Central memory CD4-positive, alpha-beta T cell (primary cell): ENCODE data around the gene ABHD12.

Source experiments
- DNase-seq: peaks from one replicate; pipeline ENCODE4 v3.0.0; 2022

The ABHD12 gene

DNA sequence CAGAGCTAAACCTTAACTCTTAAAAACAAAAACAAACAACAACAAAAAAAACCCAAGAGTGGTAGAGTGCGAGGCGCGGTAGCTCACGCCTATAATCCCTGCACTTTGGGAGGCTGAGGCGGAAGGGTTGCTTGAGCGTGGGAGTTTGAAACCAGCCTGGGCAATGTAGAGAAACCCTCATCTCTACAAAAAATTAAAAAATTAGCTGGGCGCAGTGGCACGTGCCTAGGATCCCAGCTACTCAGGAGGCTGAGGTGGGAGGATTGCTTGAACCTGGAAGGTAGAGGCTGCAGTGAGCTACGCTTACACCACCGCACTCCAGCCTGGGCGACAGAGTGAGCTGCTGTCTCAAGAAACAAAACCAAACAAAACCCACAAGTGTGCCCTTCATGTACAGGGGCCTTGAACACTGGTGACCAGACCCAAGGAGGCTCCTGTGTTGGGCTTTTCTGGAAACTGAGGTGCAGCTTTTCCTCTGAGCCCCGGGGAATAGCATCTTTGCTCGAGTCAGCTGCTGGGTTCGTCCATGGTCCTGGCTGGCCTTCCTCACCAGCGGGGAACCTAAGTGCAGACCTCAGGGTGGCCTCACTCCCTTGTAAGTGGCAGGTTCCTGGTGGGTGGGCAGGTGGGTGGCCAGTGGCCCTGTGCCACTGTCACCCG lies 102.9 kb downstream of the ABHD12 start:
- no peak for DNase-seq

DNA sequence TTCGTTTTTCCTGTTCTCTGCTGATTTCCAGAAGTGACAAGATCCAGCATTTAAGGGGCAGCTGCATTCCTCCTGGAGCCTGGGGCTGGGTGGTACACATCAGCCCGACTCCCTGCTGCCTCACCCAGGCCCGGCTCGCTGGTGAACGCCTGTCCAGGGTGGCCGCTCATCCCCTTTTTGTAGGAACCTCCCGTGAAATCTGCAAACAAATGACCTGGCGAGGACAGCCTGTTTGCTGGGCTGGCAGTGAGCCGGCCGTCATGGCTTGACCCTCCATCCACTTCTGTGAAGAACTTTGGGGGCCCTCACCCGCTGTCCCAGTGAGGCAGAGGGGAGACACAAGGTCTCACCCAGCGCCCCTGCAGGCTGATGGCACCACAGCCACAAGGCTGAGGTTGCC lies 103.7 kb downstream of the ABHD12 start:
- DNase-seq, result no peak

DNA sequence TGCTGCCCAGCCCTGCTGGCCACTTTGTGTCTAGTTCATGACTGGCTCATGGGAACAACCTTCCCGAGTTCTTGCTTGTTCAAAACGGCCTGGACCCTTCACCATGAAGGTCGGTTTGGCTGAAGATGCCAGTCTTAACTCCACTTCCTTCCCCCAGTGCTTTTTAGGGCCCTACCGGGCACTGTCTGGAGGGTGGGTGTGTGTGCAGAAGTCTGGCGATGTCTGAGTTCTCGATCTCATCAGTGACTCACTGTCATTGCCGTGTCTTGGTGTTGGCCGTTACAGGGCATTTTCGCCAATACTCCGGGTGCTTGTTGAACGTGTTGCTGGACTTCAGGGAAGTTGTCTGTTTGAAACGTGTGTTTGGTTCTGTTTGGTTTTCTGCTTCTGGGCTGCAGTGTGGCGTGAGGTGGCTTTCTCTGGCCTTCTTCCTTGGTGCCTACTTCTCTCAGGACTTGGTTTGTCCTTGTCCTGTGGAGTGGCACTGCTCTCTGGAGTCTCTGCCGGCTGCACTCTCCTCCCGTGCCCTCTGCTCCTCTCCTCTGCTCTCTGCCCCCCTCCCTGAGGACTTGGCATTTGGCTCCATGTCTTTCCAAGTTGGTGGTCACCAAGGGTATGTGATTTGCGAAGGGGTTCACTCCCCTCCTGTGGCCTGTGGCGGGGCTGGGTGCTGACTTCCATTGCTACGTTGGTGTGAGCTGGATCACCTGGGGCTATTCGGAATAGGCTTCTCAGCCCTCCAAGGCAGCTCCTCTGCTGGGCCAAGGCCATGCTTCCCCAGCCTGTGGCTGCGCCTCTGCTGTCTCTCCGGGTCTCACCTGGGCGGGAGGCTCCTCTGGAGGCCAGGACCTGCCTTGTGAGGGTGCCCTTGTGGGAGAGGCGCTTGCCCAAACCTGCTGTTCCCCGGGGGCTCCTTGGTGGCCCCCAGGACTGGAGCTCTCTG lies 104.5 kb downstream of the ABHD12 start:
- DNase-seq, result no peak

DNA sequence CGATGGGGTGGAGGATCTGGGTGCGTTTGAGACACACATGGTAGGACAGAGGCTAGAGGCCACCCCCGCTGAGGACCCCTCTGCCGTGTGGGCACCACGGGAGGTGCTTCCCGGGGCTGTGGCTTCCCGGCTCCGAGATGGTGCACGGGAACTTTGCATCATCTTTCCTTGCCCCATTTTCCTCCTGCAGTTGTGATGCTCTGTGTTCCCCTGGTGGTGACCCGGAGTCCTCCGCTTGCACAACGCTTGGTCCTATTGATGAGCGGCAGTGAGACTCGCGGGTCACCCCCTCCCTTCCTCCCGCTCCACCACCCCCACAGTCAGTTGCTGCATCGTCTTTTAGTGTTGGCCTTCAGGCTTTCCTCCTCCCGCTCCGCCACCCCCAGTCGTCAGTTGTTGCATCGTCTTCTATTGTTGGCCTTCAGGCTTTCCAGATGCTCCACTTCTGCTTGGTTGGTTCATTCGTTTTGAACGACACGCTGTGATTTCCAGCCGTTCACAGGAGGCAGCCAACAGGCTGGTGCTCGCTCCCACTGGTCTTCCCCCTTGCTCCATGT lies 105.5 kb downstream of the ABHD12 start:
- DNase-seq, result no peak

DNA sequence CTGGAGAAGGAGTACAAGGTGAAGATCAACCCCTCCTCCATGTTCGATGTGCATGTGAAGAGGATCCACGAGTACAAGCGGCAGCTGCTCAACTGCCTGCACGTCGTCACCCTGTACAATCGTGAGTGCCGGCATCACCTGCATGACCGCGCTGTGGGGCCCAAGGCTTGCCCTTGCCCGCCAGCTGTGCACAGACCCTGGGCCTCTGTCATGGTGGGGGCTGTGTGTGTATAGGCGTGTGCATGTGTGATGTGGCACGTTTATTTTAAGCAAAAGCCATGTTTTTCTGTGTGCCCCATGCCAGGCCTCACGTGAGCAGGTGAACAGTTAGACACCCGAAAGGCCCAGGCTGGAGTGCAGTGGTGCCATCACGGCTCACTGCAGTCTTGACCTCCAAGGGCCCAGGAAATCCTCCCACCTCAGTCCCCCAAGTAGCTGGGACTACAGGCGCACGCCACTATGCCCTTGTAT lies 106.5 kb downstream of the ABHD12 start:
- DNase-seq, result no peak

DNA sequence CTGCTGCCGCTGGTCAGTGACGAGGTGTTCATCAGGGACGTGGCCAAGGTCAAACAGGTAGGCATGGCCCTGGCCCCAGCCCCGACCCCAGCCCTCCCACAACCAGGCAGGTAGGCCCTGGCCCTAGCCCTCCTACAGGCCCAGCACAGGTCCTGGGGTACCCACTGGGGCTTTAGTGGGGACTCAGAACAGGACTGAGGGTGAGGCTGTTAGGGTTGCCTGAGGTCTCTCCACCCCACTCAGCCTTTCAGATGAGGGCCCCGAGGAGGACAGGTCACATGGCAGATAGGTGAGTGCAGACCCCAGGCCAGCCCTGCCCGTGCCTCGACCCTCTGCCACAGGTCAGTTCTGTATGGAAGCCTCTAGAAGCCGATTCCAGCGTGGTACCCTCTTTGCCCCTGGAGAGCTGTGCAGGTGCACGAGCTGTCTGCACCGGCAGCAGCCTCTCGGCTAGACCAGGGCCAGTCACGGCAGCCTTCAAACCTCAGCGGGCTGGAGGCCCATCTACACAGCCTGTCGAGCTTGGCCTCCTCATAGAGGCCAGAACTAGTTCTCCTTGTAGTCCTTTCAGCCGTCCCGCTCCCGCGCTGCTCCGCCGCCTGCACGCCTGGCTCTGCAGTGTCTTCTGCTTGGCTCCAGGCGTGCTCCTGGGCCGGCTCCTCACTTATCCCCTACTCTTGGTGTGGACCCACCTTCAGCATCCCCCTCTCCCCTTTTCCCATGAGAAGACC lies 107.2 kb downstream of the ABHD12 start:
- no peak for DNase-seq

DNA sequence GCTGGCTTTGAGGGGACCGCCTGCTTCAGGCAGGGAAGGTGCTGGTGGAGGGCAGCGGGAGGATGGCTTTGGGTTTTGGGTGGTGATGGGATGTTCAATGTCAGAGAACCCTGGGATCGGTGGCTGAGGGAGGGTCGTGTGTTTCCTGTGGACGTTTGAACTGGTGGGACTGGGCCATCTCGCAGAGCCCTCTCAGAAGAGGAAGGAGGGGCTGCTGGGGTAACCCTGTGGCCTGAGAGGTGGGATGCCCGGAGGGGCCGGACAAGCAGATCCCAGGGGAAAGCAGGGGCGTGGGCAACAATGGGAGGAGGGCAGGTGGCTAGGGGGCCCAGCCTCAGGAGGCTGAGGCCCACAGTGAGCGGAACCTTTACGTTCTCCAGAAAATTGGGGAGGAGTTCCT lies 107.8 kb downstream of the ABHD12 start:
- DNase-seq, result no peak

DNA sequence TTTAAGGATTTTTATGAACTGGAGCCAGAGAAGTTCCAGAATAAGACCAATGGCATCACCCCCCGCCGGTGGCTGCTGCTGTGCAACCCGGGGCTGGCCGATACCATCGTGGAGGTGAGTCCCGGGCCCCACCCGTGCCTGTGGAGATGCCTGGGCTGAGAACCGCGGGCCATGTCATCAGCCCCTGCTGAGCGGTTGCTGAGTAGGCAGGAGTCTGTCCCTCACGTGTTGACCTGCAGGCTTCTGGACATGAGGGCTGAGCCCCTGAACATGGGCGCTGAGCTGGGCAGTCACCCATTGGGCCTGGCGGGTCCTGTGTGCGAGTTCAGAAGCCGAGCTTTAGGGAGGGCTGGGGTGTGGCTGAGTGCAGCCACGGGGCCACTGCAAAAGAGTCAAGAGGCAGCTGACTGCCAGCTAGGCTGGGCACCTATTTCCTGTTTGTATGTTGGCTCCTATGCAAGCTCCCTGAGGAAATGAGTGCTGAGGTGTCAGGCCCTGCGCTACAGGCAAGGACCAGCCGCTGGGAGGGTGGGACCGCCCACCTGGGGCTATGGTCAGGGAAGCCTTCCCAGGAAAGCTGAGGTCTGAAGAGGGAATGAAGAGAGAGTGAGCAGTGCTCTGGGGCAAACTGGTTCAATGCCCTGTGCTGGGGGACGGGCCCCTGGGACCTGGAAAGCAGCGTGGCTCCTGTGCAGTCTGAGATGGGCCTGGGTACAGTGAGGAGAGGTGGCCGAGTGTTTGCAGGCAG lies 108.4 kb downstream of the ABHD12 start:
- no peak for DNase-seq

DNA sequence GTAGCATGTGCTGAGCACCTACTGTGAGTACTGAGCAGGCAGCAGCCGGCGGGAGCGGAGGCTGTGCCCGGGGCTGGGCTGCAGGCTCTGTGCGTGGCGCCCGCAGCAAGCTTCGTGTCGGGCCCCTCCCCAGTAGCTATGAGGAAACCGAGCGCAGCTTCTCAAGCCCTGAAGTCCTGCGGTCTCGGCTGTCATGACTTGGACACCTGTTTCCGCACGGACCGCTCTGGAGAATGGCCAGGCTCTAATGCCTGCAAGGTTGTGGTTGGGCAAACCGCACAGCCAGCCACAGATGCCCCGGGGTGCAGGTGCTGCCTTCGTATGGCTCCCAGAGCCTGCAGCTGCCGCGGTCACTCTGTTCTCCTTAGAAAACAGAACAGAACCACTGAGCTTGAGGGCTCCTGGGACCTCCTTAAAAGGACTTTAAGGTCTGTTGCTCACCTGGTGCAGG lies 109.1 kb downstream of the ABHD12 start:
- DNase-seq, result no peak

DNA sequence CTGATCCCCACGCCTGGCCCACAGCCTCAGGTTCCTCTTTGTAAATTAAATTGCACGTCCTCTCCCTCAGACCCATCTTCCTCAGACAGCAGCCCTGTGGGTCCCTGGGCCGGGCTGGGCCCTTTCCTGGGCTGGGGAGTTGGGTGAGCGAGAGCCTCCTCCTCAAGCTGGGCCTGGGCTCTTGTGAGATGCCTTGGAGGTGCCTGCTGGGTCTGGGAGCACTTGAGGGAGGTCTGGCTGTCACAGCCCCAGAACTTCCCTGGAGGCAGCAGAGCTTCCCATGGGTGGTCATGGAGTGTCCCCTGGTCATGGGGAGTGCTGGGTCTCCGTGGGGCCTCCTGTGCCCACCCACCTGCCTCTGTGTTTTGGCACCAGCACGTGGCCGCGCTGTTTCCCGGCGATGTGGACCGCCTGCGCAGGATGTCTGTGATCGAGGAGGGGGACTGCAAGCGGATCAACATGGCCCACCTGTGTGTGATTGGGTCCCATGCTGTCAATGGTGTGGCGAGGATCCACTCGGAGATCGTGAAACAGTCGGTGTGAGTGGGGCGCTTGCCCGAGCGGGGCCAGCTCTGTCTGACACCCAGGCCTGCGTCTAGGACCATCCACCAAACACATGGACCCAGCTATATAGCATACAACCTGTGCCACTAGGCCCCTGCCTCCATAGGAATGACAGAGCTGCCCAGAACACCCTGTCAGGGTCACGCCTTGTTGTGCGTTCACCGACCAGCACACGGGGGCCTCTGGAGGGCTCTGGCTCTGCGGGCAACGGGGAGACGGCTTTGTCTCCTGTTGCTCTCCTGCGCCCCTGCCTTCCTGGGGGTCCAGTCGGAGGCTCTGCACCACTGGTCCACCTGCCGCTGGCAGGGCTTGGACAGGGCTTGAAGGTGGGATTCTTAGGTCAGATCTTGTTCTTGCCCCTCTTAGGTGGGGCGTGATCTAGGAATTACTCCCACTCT lies 109.8 kb downstream of the ABHD12 start:
- DNase-seq, result no peak

DNA sequence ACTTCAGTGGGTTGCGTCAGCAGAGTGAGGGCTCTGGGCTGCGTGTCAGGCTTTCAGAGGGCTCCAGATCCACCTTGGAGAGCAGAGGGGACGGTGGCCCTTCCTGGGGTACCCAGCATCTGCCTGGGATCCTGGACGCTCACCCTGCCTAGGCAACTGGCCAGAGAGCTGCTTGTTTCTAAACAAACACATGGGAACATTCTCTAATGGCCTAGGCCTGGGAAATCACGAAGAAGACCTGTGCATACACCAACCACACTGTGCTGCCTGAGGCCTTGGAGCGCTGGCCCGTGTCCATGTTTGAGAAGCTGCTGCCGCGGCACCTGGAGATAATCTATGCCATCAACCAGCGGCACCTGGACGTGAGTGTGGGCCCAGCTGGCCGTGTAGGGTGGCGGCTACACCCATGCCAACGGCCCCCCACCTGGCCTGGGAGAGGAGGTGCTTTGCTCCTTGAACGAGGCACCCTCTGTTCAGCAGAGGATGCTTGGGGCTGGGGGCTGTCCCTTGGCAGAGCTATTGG lies 110.5 kb downstream of the ABHD12 start:
- no peak for DNase-seq

DNA sequence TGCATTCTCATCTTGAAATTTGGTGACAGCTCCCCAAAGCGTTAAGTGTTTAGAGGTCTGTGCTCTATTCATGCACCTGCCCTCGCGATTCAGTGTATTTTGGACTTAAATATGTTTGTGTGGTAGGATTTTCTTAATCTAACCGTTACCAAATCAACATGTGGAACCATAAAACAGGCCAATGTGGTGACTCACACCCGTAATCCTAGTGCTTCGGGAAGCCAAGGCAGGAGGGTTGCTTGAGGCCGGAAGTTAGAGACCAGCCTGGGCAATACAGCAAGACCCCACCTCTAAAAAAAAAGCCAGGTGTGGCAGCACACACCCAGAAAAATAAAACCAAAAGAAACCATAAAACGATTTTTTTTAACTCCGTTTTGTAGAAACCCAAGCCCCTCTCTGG lies 111.2 kb downstream of the ABHD12 start:
- no peak for DNase-seq

DNA sequence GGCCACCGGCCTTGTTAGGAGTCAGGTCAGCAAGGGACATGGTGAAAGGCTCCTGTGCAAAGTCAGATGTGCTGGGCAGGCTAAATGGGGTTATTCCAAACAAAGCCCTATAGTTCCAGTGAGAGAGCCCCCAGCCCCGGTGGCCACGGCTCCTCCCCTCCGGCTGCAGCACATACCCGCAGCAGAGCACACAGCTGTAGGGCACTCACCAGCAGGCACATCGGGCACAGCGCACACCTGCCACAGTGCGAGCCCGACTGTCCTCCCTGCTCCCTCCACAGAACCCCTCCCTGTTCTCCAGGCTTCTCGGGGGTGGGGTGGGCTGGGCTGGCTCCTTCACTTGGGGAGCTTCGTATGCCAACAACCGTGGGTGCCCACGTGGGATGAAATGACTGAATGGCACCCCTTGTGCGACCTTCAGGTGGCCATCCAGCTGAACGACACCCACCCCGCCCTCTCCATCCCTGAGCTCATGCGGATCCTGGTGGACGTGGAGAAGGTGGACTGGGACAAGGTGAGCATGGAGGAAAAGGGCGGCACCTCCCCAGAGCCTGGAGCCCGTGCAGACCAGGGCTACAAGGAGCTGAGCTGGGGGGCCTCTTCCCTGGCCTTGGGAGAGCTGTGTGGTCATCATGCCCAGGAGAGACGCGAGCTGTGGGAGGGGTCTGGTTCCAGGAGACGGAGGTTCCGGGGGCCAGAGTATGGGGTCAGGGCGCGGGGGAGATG lies 111.8 kb downstream of the ABHD12 start:
- no peak for DNase-seq

DNA sequence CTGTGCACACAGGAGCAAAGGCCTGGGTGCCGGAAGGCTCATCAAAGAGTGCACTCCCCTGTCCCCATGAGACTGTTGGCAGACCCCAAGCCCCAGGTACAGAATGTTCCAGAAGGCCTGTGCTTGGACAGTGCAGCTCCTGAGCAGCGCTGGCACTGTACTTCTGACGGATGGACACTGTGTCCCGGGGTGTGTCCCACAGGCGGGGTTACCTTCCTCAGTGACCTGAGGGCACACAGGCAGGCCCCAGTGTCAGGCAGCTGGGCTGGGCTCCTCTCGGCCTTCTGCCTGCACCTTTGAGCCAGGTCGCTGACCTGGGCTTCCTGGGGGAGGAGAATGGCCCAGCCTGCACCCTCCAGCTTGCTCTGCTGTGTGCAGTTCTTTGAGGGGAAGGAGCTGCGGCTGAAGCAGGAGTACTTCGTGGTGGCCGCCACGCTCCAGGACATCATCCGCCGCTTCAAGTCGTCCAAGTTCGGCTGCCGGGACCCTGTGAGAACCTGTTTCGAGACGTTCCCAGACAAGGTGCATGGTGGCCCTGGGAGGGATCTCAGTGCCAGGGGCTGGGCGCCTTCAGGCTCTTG lies 112.6 kb downstream of the ABHD12 start:
- DNase-seq, result no peak

DNA sequence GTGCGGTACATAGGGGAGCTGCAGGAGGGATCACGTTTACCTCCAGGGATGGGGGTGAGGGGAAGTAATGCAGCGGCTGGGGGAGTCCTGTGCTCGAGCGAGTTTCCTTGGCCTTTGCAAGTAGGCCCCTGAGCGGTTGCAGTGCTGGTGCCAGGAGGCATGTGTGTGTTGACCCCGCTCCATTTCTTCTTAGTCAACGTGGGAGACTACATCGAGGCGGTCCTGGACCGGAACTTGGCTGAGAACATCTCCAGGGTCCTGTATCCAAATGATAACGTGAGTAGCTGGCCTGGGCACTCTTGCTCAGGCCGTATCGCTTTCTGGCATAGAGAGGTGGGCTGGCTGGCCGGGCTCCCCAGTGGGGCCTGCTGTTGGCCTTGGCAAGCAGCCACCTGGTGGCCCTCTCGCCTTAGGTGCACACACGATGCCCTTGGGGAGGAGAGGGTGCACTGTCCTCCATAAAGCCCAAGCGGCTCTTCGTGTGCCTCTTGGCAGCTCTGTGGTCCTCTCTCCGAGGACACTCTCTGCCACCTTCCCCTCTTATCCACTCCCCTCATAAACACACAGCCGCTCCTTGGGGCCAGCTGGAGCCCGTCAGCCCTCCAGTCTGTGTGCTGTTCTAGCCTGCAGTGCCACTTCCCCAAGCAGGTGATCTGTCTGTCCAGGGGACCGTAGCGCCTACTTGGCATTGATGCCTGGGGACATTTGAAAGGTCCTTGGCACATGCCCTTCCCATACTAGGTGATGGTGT lies 113.4 kb downstream of the ABHD12 start:
- DNase-seq, result no peak

DNA sequence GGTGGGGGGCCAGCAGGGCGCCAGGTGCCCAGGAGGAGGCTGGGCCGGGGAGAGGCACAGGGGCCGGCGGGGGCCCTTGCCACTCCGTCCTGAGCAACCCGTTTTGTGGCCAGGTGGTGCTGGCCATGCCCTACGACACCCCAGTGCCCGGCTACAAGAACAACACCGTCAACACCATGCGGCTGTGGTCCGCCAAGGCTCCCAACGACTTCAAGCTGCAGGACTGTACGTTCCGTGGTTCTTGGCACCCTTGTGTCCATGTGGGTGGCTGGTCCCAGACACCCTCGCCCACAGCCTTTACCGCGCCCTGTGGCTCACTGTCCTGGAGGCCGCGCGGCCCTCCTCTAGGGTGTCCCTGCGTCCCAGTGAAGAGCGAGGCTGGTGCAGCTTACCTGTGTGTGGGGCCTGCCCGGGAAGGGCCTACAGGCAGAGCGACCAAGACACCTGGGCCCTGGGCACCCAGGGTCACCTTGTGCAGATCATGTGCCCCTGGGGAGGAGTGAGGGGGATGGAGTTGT lies 114.0 kb downstream of the ABHD12 start:
- DNase-seq, result no peak

DNA sequence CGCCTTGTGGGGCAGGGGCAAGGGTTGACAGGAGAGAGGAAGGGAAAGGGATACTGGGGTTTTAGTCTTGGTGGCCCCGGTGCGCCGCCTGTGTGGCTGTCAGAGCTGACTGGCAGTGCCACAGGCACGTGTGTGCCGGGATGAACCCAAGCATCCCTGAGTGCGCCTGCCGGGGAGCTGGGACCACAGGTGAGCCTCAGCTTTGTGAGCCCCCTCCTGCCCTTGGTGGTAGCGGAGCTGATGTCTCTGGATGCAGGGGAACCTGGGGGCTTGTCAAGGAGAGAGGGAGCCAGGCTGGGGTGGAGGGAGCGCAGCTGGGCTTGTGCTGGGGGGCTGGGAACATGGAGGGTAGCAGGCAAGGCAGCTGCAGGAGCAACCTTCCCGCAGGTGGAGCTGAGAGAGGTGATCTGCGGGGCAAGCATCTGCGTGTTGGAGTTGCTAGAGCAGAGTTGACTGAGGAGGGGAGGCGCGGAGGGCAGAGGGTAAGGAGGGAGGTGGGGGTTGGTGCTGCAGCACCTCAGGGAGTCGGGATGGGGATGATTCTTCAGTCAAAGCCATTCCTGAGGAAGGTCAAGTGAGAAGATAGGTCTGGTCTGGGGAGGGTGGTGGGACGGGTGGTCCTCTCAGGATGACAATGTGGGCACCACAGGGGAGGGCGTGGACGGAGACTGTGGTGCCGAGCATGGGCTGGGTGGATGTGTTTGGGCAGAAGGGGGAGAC lies 114.7 kb downstream of the ABHD12 start:
- no peak for DNase-seq
